GM18858 (cell line): ENCODE results near the gene CLC.
"Not testable (repeated sequence)": the region's sequence is repeated elsewhere in the genome, so short reads cannot be mapped to it uniquely, and the experiment has no call there.

Source experiments
- ATAC-seq: cut with Tn5 transposase; IDR thresholded peaks from one replicate; pipeline ENCODE4 v1.9.1; 2021; ENCODE audit not compliant: unreplicated experiment

Gene CLC

DNA sequence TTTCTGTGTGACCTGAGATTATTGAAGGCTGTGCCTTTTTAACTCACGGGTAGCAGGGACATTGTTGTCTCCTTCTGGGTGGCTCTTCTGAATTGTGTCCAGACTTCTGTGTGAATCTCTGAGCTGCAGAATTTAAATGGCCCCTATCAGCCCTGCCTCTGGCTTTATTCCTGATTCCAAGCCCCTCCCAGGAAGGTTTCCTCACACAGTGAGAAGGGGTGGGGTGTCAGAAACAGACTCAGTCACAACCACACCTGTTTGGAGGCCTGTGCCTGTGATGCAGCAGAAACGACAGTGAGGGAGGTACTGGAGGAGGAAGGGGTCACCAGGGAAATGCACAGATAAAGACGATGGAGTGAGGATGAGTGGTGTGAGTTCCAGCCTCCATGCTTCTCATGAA is at the start of gene CLC:
Gene CLC (minus strand): TSS at position 139 of the 400 bp plus-strand sequence. CDS start 77 bp downstream, at position 62.
- no peak for ATAC-seq

GRCh38 chr19:39780894-39781293 is 43.1 kb upstream of the CLC start:
- ATAC-seq: no peak

- ATAC-seq: no peak
These were observed 40.9 kb upstream of the CLC start, which contains the start of gene LEUTX for GRCh38 chr19:39778763-39779162. TSS of gene LEUTX (plus strand) at chr19:39778854. CDS start at chr19:39778921, 67 bp downstream.

DNA sequence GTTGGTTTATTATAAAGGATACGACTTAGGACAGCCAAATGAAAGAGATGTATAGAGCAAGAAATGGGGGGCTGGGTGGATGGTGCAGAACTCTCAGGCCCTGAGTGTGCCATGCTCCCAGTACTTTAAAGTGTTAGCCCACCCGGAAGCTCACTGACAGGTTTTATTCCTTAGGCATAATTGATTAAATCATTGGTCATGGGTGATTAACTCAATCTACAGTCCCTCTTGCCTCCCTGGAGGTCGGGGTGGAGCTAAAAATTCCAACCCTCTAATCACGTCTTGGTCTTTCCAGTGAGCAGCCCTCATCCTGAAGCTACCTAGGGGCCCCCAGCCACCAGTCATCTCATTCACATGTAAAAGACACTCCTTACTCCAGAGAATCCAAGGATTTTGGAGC is 31.0 kb upstream of the CLC start:
- ATAC-seq: no peak

GRCh38 chr19:39768334-39768733 is 30.5 kb upstream of the CLC start:
- no peak for ATAC-seq

GRCh38 chr19:39765091-39766076 is 27.6 kb upstream of the CLC start:
- ATAC-seq: no peak

DNA sequence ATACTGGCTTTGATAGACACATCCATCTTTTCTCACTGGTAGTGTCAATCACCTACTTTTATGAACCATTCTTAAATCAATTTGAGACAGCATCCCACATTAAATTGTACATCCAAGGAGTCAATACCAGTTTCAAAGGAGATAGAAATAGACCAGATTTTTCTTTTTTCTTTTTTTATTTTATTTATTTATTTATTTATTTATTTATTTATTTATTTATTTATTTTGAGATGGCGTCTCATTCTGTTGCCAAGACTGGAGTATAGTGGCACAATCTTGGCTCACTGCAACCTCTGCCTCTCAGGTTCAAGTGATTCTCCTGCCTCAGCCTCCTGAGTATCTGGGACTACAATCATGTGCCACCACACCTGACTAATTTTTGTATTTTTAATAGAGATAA is 24.0 kb upstream of the CLC start:
- ATAC-seq: not testable (repeated sequence)

GRCh38 chr19:39759457-39760184 is 21.8 kb upstream of the CLC start:
- no peak for ATAC-seq

- ATAC-seq: no peak
These were observed 17.1 kb upstream of the CLC start for GRCh38 chr19:39754971-39755370.

GRCh38 chr19:39754544-39754943 is 16.7 kb upstream of the CLC start:
- ATAC-seq: no peak

- ATAC-seq: no peak
These were observed 15.0 kb upstream of the CLC start for GRCh38 chr19:39752795-39753194.

- no peak for ATAC-seq
These were observed 14.6 kb upstream of the CLC start for GRCh38 chr19:39752390-39752789.

DNA sequence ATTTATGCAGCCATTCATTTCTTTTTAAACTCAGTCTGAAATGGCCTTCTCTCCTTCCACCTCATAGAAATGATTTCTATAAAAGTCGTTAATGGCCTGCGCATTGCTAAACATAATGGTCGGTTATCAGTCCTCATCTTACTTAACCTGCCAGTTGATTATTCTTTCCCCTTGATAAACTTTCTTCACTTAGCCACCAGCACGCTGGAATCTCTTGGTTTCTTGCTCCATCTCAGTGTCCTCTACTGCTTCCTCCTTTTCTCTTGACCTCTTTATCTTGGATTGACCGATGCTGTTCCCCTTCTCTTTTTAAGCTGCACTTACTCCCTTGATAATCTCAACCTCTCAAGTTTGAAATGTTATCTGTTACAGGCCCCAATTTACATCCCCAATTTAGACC is 12.2 kb upstream of the CLC start:
- ATAC-seq: no peak

- no peak for ATAC-seq
These were observed 9.2 kb upstream of the CLC start for GRCh38 chr19:39746836-39747529.

DNA sequence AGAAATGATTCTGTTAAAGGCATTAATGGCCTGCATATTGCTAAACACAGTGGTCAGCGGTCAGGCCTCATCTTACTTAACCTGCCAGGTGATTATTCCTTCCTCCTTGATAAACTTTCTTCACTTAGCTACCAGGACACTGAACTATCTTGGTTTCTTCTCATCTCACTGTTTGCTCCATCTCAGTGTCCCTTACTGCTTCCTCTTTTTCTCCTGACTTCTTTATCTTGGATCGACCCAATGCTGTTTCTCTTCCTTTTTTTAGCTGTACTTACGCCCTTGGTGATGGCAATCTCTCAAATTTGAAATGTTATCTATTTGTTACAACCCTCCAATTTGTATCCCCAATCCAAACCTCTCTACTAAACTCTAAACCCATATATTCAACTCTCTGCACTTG is 7.8 kb upstream of the CLC start:
- ATAC-seq: no peak

GRCh38 chr19:39740395-39740794 is 2.6 kb upstream of the CLC start:
- ATAC-seq: no peak

DNA sequence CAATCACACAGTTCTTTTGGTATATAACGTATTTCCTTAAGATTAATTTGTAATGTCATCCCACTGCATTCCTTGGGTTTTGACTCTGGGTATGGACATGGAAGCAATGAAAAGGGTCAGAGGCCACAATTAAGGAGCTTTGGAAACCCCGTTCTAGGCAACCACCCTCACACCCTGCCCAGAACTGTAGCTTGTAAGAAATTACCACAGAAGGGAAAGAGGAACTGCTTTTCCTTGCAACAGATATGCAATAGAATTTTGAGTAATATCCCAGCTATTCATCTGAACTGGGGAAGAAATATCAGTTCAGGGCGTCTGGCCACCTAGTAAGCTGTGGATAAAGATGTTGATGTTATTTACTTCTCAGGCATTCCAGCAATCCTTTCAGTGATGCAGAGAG is 985 bp upstream of the CLC start:
- ATAC-seq: no peak

DNA sequence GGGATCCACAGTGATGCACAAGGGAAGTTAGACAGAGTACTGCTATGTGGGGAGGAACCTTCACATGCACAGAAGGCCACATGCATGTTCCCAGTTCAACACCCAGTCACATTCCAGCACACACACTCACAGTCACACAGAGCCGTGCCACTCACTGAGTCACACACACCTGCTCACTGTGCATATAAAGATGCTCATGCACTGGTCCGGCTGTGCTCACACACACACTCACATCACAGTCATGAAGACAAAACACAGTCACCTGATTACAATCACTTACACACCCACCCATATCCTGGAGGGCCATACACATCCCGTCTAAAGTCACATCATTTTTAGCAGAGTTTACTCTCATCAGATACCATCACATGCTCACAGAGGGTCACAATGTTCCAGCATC is 478 bp downstream of the CLC start:
- ATAC-seq: no peak

DNA sequence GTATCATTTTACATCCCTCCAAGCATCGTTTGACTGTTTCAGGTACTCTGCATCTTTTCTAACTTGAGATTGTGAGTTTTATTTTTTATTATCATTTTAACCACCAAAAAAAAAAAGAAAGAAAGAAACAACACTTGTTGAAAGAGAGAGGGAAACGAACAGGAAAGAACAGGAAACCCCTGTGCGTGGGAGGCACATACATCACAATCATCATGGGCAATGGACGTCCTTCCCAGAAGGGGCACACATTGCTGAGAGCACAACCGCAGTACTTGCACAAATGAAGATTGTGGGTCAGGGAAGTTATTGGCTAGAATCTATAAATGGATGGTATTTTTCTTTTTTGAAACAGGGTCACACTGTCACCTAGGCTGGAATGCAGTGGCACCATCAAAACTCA is 1.7 kb downstream of the CLC start:
- no peak for ATAC-seq

GRCh38 chr19:39735688-39736087 is 2.1 kb downstream of the CLC start:
- no peak for ATAC-seq

- no peak for ATAC-seq
These were observed 4.0 kb downstream of the CLC start for GRCh38 chr19:39733841-39734240.
